Activated CD8-positive, alpha-beta memory T cell treated with anti-CD3 and anti-CD28 coated beads for 24 hours (primary cell): ENCODE measurements around the gene ALX4.
A peak's percentile ranks its signal among the peaks of the same experiment; 100 is the strongest.

Experiments
- DNase-seq: peaks from one replicate; pipeline ENCODE4 v3.0.0-alpha.2; 2020

Gene ALX4

GRCh38 chr11:44290208-44290607 is 19.7 kb downstream of the ALX4 start:
- no peak for DNase-seq

GRCh38 chr11:44288133-44288526 is 21.8 kb downstream of the ALX4 start:
- no peak for DNase-seq

GRCh38 chr11:44286911-44287310 is 23.0 kb downstream of the ALX4 start:
- DNase-seq = no peak

- DNase-seq = peak; percentile 82
Measured at GRCh38 chr11:44286268-44286880, 23.6 kb downstream of the ALX4 start.

GRCh38 chr11:44285756-44286155 is 24.2 kb downstream of the ALX4 start:
- DNase-seq = no peak

GRCh38 chr11:44282620-44283019 is 27.3 kb downstream of the ALX4 start:
- no peak for DNase-seq

GRCh38 chr11:44281151-44281550 is 28.8 kb downstream of the ALX4 start:
- no peak for DNase-seq

GRCh38 chr11:44280257-44280656 is 29.7 kb downstream of the ALX4 start:
- DNase-seq = no peak

GRCh38 chr11:44279483-44279882 is 30.5 kb downstream of the ALX4 start:
- DNase-seq = no peak

- DNase-seq = no peak
Measured at GRCh38 chr11:44277196-44278090, 32.5 kb downstream of the ALX4 start.

GRCh38 chr11:44275961-44276550 is 33.9 kb downstream of the ALX4 start:
- no peak for DNase-seq

GRCh38 chr11:44275241-44275640 is 34.7 kb downstream of the ALX4 start:
- DNase-seq = no peak

GRCh38 chr11:44274404-44274803 is 35.5 kb downstream of the ALX4 start:
- no peak for DNase-seq

GRCh38 chr11:44271286-44271685 is 38.7 kb downstream of the ALX4 start:
- DNase-seq = no peak

GRCh38 chr11:44270403-44271273 is 39.3 kb downstream of the ALX4 start:
- no peak for DNase-seq

- no peak for DNase-seq
Measured at GRCh38 chr11:44269369-44270351, 40.3 kb downstream of the ALX4 start.

- no peak for DNase-seq
Measured at GRCh38 chr11:44268614-44269080, 41.3 kb downstream of the ALX4 start.

GRCh38 chr11:44267750-44268613 is 42.0 kb downstream of the ALX4 start:
- DNase-seq = no peak

GRCh38 chr11:44267006-44267749 is 42.8 kb downstream of the ALX4 start:
- DNase-seq = no peak
